ENCODE data around the gene PRKCA. TPM values are rescaled to one million over a fixed set of nuclear protein-coding genes. Genes with fewer than 3 reads are reported as not detected.
A peak's percentile ranks its signal among the peaks of the same experiment; 100 is the strongest.

The PRKCA gene
- total RNA-seq, 1 donor from 2014 or later, result 5.6 TPM

DNA sequence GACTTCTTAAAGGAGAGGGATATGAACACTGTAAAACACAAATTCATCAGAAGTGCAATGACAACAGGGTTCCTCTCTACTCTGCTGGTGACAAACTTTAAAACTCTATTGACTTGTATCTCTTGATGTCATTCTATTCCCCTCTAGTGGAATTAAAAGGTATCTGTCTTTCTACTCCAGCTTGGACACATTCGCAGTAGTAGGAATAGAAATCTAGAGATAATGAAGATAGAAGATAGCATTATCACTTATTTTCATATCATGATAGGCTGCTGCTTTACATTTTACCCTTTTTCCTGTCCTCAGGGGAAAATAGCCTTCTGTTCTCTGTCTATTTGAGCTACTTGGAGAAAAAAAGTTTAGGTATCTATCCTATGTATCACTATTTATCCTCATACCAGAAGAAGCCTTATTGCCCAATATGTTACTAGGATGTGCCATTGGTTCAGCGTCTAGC, 322.9 kb downstream of the PRKCA start:
- H3K9me3 ChIP-seq (replicated peaks), result no peaks in the 10 kb centered on the region
- no peaks in the 10 kb centered on the region for H3K27me3 ChIP-seq (ENCODE audit: low read depth)
- H3K36me3 ChIP-seq, result no peaks in the 10 kb centered on the region
- H3K27ac ChIP-seq (replicated peaks), result no peak overlapping the region
- intact Hi-C loops (cut with micrococcal nuclease), result no loop called here
- peaks cover 5% of the 10 kb centered on the region for H3K4me1 ChIP-seq
- TF ChIP-seq, protein P1, sequence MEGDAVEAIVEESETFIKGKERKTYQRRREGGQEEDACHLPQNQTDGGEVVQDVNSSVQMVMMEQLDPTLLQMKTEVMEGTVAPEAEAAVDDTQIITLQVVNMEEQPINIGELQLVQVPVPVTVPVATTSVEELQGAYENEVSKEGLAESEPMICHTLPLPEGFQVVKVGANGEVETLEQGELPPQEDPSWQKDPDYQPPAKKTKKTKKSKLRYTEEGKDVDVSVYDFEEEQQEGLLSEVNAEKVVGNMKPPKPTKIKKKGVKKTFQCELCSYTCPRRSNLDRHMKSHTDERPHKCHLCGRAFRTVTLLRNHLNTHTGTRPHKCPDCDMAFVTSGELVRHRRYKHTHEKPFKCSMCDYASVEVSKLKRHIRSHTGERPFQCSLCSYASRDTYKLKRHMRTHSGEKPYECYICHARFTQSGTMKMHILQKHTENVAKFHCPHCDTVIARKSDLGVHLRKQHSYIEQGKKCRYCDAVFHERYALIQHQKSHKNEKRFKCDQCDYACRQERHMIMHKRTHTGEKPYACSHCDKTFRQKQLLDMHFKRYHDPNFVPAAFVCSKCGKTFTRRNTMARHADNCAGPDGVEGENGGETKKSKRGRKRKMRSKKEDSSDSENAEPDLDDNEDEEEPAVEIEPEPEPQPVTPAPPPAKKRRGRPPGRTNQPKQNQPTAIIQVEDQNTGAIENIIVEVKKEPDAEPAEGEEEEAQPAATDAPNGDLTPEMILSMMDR (IDR thresholded peaks at IDR 0.05; ENCODE audit: borderline replicate concordance), result peak; percentile 67
- no peak overlapping the region for H3K4me3 ChIP-seq
- DNase-seq, result no peak

DNA sequence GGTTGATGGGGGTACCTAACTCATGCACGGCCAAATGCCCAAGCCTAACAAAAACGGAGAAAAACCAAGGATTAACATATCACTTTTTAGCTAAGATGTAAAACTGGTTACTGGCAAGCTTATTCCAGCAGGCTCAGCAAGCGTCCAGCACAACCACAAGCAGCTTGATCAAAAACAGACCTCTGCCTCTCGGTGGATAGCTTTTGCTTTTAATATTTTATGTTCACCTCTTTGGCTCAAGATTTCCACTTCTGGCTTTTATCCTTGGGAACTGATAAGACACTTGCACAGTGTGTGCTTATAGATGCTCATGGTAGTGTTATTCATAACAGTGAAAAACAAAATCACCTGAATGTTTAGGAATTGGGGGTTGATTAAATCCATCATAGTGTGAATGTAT, 325.6 kb downstream of the PRKCA start:
- intact Hi-C loops (cut with micrococcal nuclease), result no loop called here
- H3K4me3 ChIP-seq, result no peak overlapping the region
- H3K27me3 ChIP-seq (ENCODE audit: low read depth), result no peaks in the 10 kb centered on the region
- TF ChIP-seq, protein P1 (IDR thresholded peaks at IDR 0.05; ENCODE audit: borderline replicate concordance), result no peak
- H3K27ac ChIP-seq (replicated peaks), result no peak overlapping the region
- no peaks in the 10 kb centered on the region for H3K9me3 ChIP-seq (replicated peaks)
- H3K4me1 ChIP-seq, result no peaks in the 10 kb centered on the region
- no peak for DNase-seq
- H3K36me3 ChIP-seq, result no peaks in the 10 kb centered on the region

DNA sequence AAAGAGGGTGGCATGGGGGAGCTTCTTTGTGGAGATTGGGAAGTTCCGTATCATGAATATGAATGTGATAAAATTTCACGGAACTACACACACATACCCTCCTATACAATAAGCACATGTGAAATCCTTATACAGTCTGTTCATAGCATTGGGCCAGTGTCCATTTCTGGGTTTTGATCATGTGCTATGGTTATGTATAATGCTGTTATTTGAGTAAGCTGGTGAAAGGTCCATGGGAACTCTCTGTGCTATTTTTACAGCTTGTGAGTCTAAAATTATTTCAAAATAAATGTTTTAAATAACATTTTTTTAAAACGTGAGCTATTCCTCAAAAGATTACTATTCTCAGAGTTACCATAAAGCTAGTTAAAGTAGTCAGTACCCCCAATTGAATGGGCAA, 327.3 kb downstream of the PRKCA start:
- Histone ChIP-seq H3K9me3 (replicated peaks) (no peaks in the 10 kb centered on the region), H3K36me3 (no peaks in the 10 kb centered on the region), H3K4me1 (no peaks in the 10 kb centered on the region), H3K27me3 (ENCODE audit: low read depth) (no peaks in the 10 kb centered on the region), H3K27ac (replicated peaks) (no peak overlapping the region), H3K4me3 (no peak overlapping the region)
- intact Hi-C loops (cut with micrococcal nuclease), result no loop called here
- no peak for DNase-seq
- TF ChIP-seq, protein P1 (IDR thresholded peaks at IDR 0.05; ENCODE audit: borderline replicate concordance), result no peak

GRCh38 chr17:66630379-66630778, 328.0 kb downstream of the PRKCA start:
- Histone ChIP-seq H3K4me1 (no peaks in the 10 kb centered on the region), H3K27ac (replicated peaks) (no peak overlapping the region), H3K4me3 (no peak overlapping the region), H3K36me3 (no peaks in the 10 kb centered on the region), H3K9me3 (replicated peaks) (no peaks in the 10 kb centered on the region), H3K27me3 (ENCODE audit: low read depth) (no peaks in the 10 kb centered on the region)
- DNase-seq, result no peak
- intact Hi-C loops (cut with micrococcal nuclease), result no loop called here
- TF ChIP-seq, protein P1 (IDR thresholded peaks at IDR 0.05; ENCODE audit: borderline replicate concordance), result no peak

DNA sequence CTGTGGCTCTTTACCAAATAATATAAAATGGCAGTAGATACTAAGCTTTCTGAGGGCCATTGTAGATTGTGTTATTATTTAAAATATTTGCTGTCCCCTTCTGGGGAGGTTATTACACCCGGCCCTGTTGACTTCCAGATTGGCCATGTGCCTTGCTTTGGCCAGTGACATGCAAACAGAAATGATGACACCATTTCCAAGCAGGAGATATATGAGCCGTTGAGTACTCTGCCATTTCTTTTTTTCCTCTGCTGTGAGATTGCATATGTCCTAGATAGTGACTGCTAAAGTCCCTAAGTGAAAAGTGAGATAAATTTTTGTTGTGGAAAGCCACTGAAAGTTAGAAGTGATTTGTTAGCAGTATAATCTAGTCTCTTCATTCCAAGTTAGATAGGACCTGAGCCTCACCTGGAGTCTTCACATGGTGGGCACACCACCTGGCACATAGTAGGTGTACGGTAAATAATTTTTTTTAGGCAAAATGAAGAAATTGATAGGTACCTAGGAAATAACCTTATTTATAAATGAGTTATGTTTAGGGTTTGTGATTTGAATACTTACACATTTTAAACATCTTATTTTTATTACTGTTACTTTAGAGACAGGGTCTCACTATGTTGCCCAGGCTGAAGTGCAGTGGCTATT, 328.5 kb downstream of the PRKCA start:
- intact Hi-C loops (cut with micrococcal nuclease), result no loop called here
- no peak overlapping the region for H3K27ac ChIP-seq (replicated peaks)
- no peaks in the 10 kb centered on the region for H3K9me3 ChIP-seq (replicated peaks)
- H3K36me3 ChIP-seq, result no peaks in the 10 kb centered on the region
- H3K4me1 ChIP-seq, result no peaks in the 10 kb centered on the region
- TF ChIP-seq, protein P1 (IDR thresholded peaks at IDR 0.05; ENCODE audit: borderline replicate concordance), result no peak
- DNase-seq, result no peak
- H3K27me3 ChIP-seq (ENCODE audit: low read depth), result no peaks in the 10 kb centered on the region
- H3K4me3 ChIP-seq, result no peak overlapping the region
